Mesenchymal stem cell (in vitro differentiated cells and primary cell): Measurements from ENCODE around the gene BCL2L15. TPM values are rescaled to one million over a fixed set of nuclear protein-coding genes. Genes with fewer than 3 reads are reported as not detected.

Experiments
- DNase-seq: peaks from one replicate; pipeline ENCODE4 v3.0.0-alpha.2; 2013
- H2AFZ ChIP-seq: one replicate; pipeline ENCODE4 v1.6.1; 2013; ENCODE audit warnings: low read depth, mild to moderate bottlenecking, control low read depth, inconsistent platforms, low read length, moderate library complexity
- H2AK5ac ChIP-seq: 2 replicates; pipeline ENCODE4 v1.6.1; 2013; ENCODE audit warnings: low read length, moderate library complexity, mild to moderate bottlenecking, inconsistent platforms; ENCODE audit not compliant: severe bottlenecking
- H2BK120ac ChIP-seq: one replicate; pipeline ENCODE4 v1.6.1; 2013; ENCODE audit warnings: low read depth, mild to moderate bottlenecking, inconsistent platforms, low read length, moderate library complexity
- H2BK12ac ChIP-seq, 2 experiments: one replicate each; pipeline ENCODE4 v1.6.1; 2013; ENCODE audit warnings: inconsistent platforms in 2 of 2, low read length in 2 of 2, mild to moderate bottlenecking in 2 of 2, moderate library complexity in 2 of 2, control low read depth in 1 of 2
- H2BK15ac ChIP-seq: one replicate; pipeline ENCODE4 v1.6.1; 2013; ENCODE audit warnings: mild to moderate bottlenecking, low read depth, inconsistent platforms; ENCODE audit not compliant: poor library complexity, severe bottlenecking
- H2BK5ac ChIP-seq: 2 replicates; pipeline ENCODE4 v1.6.1; 2013; ENCODE audit warnings: low read depth, mild to moderate bottlenecking, low read length, control low read depth, inconsistent platforms; ENCODE audit not compliant: poor library complexity, severe bottlenecking
- H3K14ac ChIP-seq, 2 experiments: one replicate each; pipeline ENCODE4 v1.6.1; 2013; ENCODE audit warnings: inconsistent platforms in 2 of 2, low read length in 2 of 2, control low read depth in 1 of 2, mild to moderate bottlenecking in 1 of 2, moderate library complexity in 1 of 2
- H3K18ac ChIP-seq, 2 experiments: one replicate each; pipeline ENCODE4 v1.6.1; 2013; ENCODE audit warnings: inconsistent platforms in 2 of 2, low read length in 2 of 2, control low read depth in 1 of 2, low read depth in 1 of 2, mild to moderate bottlenecking in 1 of 2
- H3K23ac ChIP-seq, 2 experiments: one replicate each; pipeline ENCODE4 v1.6.1; 2013; ENCODE audit warnings: inconsistent platforms in 2 of 2, low read length in 2 of 2, mild to moderate bottlenecking in 2 of 2, moderate library complexity in 2 of 2, control low read depth in 1 of 2
- H3K27ac ChIP-seq: 2 replicates; pipeline ENCODE4 v1.5.1; 2013; ENCODE audit warnings: mild to moderate bottlenecking, moderate library complexity, low read length, control low read depth, inconsistent platforms; ENCODE audit not compliant: poor library complexity, severe bottlenecking
- H3K27me3 ChIP-seq, 2 experiments: 2 replicates each; pipeline versions ENCODE4 v1.6.1 to v1.7.0; 2013; ENCODE audit warnings: low read length in 2 of 2, mild to moderate bottlenecking in 2 of 2, moderate library complexity in 2 of 2, control low read depth in 1 of 2, inconsistent platforms in 1 of 2; ENCODE audit not compliant: control insufficient read depth in 1 of 2, insufficient read depth in 1 of 2
- H3K36me3 ChIP-seq, 2 experiments: 2 replicates each; pipeline versions ENCODE4 v1.6.1 to v1.7.0; 2013; ENCODE audit warnings: low read length in 2 of 2, control low read depth in 1 of 2, inconsistent platforms in 1 of 2, low read depth in 1 of 2, mild to moderate bottlenecking in 1 of 2; ENCODE audit not compliant: insufficient read depth in 2 of 2, control insufficient read depth in 1 of 2
- H3K4ac ChIP-seq, 2 experiments: one replicate each; pipeline ENCODE4 v1.6.1; 2013; ENCODE audit warnings: inconsistent platforms in 2 of 2, low read length in 2 of 2, mild to moderate bottlenecking in 2 of 2, moderate library complexity in 2 of 2, control low read depth in 1 of 2, low read depth in 1 of 2
- H3K4me1 ChIP-seq: 2 replicates; pipeline ENCODE4 v1.6.1; 2013; ENCODE audit warnings: low read depth, low read length, control low read depth; ENCODE audit not compliant: control insufficient read depth, insufficient read depth
- H3K4me2 ChIP-seq: 2 replicates; pipeline ENCODE4 v1.6.1; 2013; ENCODE audit warnings: low read length, mild to moderate bottlenecking, inconsistent platforms; ENCODE audit not compliant: poor library complexity, severe bottlenecking
- H3K4me3 ChIP-seq, 2 experiments: 2 replicates each; pipeline versions ENCODE4 v1.5.1 to v1.7.0; 2013; ENCODE audit warnings: low read length in 2 of 2, mild to moderate bottlenecking in 2 of 2, control low read depth in 1 of 2, low read depth in 1 of 2; ENCODE audit not compliant: insufficient read depth in 1 of 2
- H3K79me1 ChIP-seq: replicated peaks from 2 replicates; pipeline ENCODE4 v1.6.1; 2013; ENCODE audit warnings: mild to moderate bottlenecking, control low read depth, low read length, inconsistent platforms; ENCODE audit not compliant: poor library complexity, severe bottlenecking
- H3K9ac ChIP-seq: 2 replicates; pipeline ENCODE4 v1.7.0; 2013; ENCODE audit warnings: mild to moderate bottlenecking, low read length, moderate library complexity
- H3K9me3 ChIP-seq: 2 replicates; pipeline ENCODE4 v1.7.0; 2013; ENCODE audit warnings: mild to moderate bottlenecking, low read length; ENCODE audit not compliant: control insufficient read depth
- H4K8ac ChIP-seq: one replicate; pipeline ENCODE4 v1.6.1; 2013; ENCODE audit warnings: inconsistent platforms, mild to moderate bottlenecking, low read length, moderate library complexity
- H4K91ac ChIP-seq: one replicate; pipeline ENCODE4 v1.6.1; 2013; ENCODE audit warnings: mild to moderate bottlenecking, low read length, inconsistent platforms
- WGBS: methylation state at CpG from one replicate; pipeline ENCODE4 v1.1.7; 2013; ENCODE audit warnings: mixed read lengths; 5-methylcytosine and 5-hydroxymethylcytosine counted together
- polyA plus RNA-seq, 2 experiments: library from polyadenylated mRNA; stranded (reverse); fragments of 200-250 nt; gene quantifications; one replicate each; pipeline ENCODE4 v1.2.3, GENCODE V29; 2013

The BCL2L15 gene
- polyA plus RNA-seq (2013, experiment 1 of 2): 0.03 TPM
- 0.10 TPM for polyA plus RNA-seq (2013, experiment 2 of 2)

GRCh38 chr1:113887402-113888175 lies at the start of gene BCL2L15:
TSS of gene BCL2L15 (minus strand) at chr1:113887581. CDS start at chr1:113887375, 206 bp downstream.
- DNase-seq: no peak
- Histone ChIP-seq H2AFZ (no peak within 1 kb of the TSS), H3K79me1 (no peaks in the 10 kb centered on the region), H3K36me3 (no peaks in the 10 kb centered on the region), H3K4me1 (peaks cover 3% of the 10 kb centered on the region), H3K9me3 (no peaks in the 10 kb centered on the region), H3K27ac (no peak within 1 kb of the TSS), H4K91ac (no peak within 1 kb of the TSS), H2BK15ac (no peak within 1 kb of the TSS), H4K8ac (no peak within 1 kb of the TSS), H3K23ac (no peak within 1 kb of the TSS), H2AK5ac (no peak within 1 kb of the TSS), H2BK12ac (no peak within 1 kb of the TSS), H3K18ac (no peak within 1 kb of the TSS), H2BK120ac (no peak within 1 kb of the TSS), H2BK5ac (no peak within 1 kb of the TSS), H3K14ac (no peak within 1 kb of the TSS), H3K4me3 (no peak within 1 kb of the TSS), H3K4ac (no peak within 1 kb of the TSS), H3K9ac (no peak within 1 kb of the TSS), H3K4me2 (no peak within 1 kb of the TSS), H3K27me3 (no peaks in the 10 kb centered on the region)
- WGBS: 95% methylated on average over 3 of the region's 6 CpGs

- Histone ChIP-seq H3K9ac (no peak overlapping the region), H3K4me3 (no peak overlapping the region), H4K8ac (no peak overlapping the region), H2BK5ac (no peak overlapping the region), H2AFZ (no peak overlapping the region), H3K4ac (no peak overlapping the region), H3K4me2 (no peak overlapping the region), H3K18ac (no peak overlapping the region), H2BK120ac (no peak overlapping the region), H3K36me3 (peaks cover 14 to 16% of the 10 kb centered on the region in 2 experiments), H3K4me1 (peaks cover 5% of the 10 kb centered on the region), H3K27ac (no peak overlapping the region), H2AK5ac (no peak overlapping the region), H3K79me1 (peaks cover 15% of the 10 kb centered on the region), H2BK12ac (no peak overlapping the region), H3K14ac (no peak overlapping the region), H4K91ac (no peak overlapping the region), H3K9me3 (no peaks in the 10 kb centered on the region), H2BK15ac (no peak overlapping the region), H3K23ac (no peak overlapping the region), H3K27me3 (no peaks in the 10 kb centered on the region)
- 56% methylated on average over 1 of the region's 1 CpG for WGBS
- DNase-seq: no peak
These were observed 49.8 kb upstream of the BCL2L15 start for GRCh38 chr1:113937146-113937545.

GRCh38 chr1:113935970-113936369 lies 48.6 kb upstream of the BCL2L15 start:
- peaks cover 12% of the 10 kb centered on the region for H3K79me1 ChIP-seq
- WGBS: no CpG with 5 or more reads among the region's 1 CpG
- no peak overlapping the region for H3K4me2 ChIP-seq
- DNase-seq: no peak
- no peak overlapping the region for H3K18ac ChIP-seq
- no peak overlapping the region for H4K8ac ChIP-seq
- no peaks in the 10 kb centered on the region for H3K27me3 ChIP-seq
- no peak overlapping the region for H4K91ac ChIP-seq
- peaks cover 8% of the 10 kb centered on the region in 2 experiments for H3K36me3 ChIP-seq
- H3K9ac ChIP-seq: no peak overlapping the region
- no peak overlapping the region for H3K4ac ChIP-seq
- H3K4me1 ChIP-seq: peaks cover 5% of the 10 kb centered on the region
- H3K23ac ChIP-seq: no peak overlapping the region
- no peak overlapping the region for H2BK15ac ChIP-seq
- H2BK12ac ChIP-seq: no peak overlapping the region
- no peak overlapping the region for H2AFZ ChIP-seq
- no peak overlapping the region for H2BK5ac ChIP-seq
- no peaks in the 10 kb centered on the region for H3K9me3 ChIP-seq
- H3K27ac ChIP-seq: no peak overlapping the region
- H2BK120ac ChIP-seq: no peak overlapping the region
- no peak overlapping the region for H3K4me3 ChIP-seq
- no peak overlapping the region for H2AK5ac ChIP-seq
- no peak overlapping the region for H3K14ac ChIP-seq

GRCh38 chr1:113935176-113935575 lies 47.8 kb upstream of the BCL2L15 start:
- WGBS: 100% methylated on average over 1 of the region's 1 CpG
- DNase-seq: no peak
- Histone ChIP-seq H3K18ac (no peak overlapping the region), H4K8ac (no peak overlapping the region), H3K23ac (no peak overlapping the region), H2BK5ac (no peak overlapping the region), H3K27ac (no peak overlapping the region), H3K36me3 (peaks cover 0 to under 1% of the 10 kb centered on the region in 2 experiments), H2AFZ (no peak overlapping the region), H2BK15ac (no peak overlapping the region), H3K79me1 (peaks cover 4% of the 10 kb centered on the region), H3K4me3 (no peak overlapping the region), H3K9ac (no peak overlapping the region), H3K14ac (no peak overlapping the region), H4K91ac (no peak overlapping the region), H2AK5ac (no peak overlapping the region), H3K9me3 (no peaks in the 10 kb centered on the region), H3K27me3 (no peaks in the 10 kb centered on the region), H3K4ac (no peak overlapping the region), H3K4me2 (no peak overlapping the region), H3K4me1 (peaks cover 5% of the 10 kb centered on the region), H2BK12ac (no peak overlapping the region), H2BK120ac (no peak overlapping the region)
